Endothelial cell of umbilical vein (primary cell): Measurements from ENCODE around the gene COX8C.

Experiments
- CTCF ChIP-seq, 2 donors: IDR thresholded peaks; 1 replicate in 1 of 2; 2 replicates in 1 of 2; pipeline ENCODE4 v1.5.1; 2011; ENCODE audit warnings: low read length in 2 of 2, mild to moderate bottlenecking in 2 of 2, moderate library complexity in 2 of 2, control low read depth in 1 of 2, inconsistent platforms in 1 of 2, low read depth in 1 of 2; ENCODE audit not compliant: insufficient read depth in 1 of 2; ENCODE audit errors: extremely low read depth in 1 of 2
- EZH2 ChIP-seq: IDR thresholded peaks from 2 replicates; pipeline ENCODE4 v1.6.1; 2012; ENCODE audit warnings: borderline replicate concordance, low read depth, mild to moderate bottlenecking, moderate library complexity, low read length, inconsistent platforms; ENCODE audit not compliant: severe bottlenecking
- FOS ChIP-seq: IDR thresholded peaks from 2 replicates; pipeline ENCODE4 v1.6.1; 2011; ENCODE audit warnings: mild to moderate bottlenecking, low read length, moderate library complexity, borderline replicate concordance; ENCODE audit not compliant: insufficient read depth
- GATA2 ChIP-seq: IDR thresholded peaks from 2 replicates; pipeline ENCODE4 v1.7.0; 2011; ENCODE audit warnings: low read depth, mild to moderate bottlenecking, moderate library complexity, mixed read lengths, low read length; ENCODE audit not compliant: insufficient read length, insufficient read depth
- MYC ChIP-seq: IDR thresholded peaks from one replicate; pipeline ENCODE4 v1.6.1; 2011; ENCODE audit warnings: mild to moderate bottlenecking, low read depth, low read length
- POLR2A ChIP-seq: IDR thresholded peaks from 2 replicates; pipeline ENCODE4 v1.6.1; 2012; ENCODE audit warnings: low read depth, mild to moderate bottlenecking, control low read depth, low read length
- POLR2AphosphoS5 ChIP-seq: IDR thresholded peaks from 2 replicates; pipeline ENCODE4 v1.6.1; 2012; ENCODE audit warnings: low read depth, mild to moderate bottlenecking, control low read depth, low read length, moderate library complexity; ENCODE audit not compliant: insufficient read depth
- TF ChIP-seq, protein P1 (sequence below): IDR thresholded peaks from 2 replicates; pipeline ENCODE4 v1.6.1; 2011; ENCODE audit not compliant: insufficient read depth, insufficient read length

GRCh38 chr14:93323600-93324174 is 23.3 kb upstream of the COX8C start:
- TF ChIP-seq EZH2: no peak
- no peak for TF ChIP-seq CTCF (IDR thresholded peaks at IDR 0.05; ENCODE audit: extremely low read depth in 1 of 2, insufficient read depth in 1 of 2, low read depth in 1 of 2, low read length in 2 of 2)
- TF ChIP-seq, protein P1, sequence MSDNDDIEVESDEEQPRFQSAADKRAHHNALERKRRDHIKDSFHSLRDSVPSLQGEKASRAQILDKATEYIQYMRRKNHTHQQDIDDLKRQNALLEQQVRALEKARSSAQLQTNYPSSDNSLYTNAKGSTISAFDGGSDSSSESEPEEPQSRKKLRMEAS: no peak
- TF ChIP-seq FOS: no peak
- TF ChIP-seq POLR2AphosphoS5: no peak
- no peak for TF ChIP-seq MYC
- no peak for TF ChIP-seq POLR2A
- TF ChIP-seq GATA2: no peak
